A204.1 (cell line): Measurements from ENCODE around the gene COBL.

ENCODE experiments used
- FAIRE-seq: peaks from 2 replicates; lab custom pipeline; 2012; peaks lifted over from hg19 to GRCh38; lab: Jason Lieb, UNC

Gene COBL

DNA sequence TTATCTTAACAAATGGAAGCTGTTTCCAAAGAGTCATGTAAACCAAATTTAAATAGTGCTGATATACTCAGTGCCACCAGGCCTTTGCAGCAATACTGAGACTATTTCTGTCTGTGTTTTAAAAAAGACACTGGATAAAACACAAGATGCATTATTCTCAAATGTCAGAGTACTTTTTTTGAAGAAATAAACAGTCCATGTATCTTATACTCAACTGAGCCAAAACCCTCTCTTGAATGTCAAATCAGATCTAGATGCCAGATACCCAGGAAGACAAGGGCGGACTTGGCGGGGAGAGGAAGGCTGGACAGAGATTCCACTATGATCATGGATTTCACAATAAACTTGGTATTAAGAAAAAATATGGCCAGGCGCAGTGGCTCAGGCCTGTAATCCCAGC lies 127.6 kb downstream of the COBL start:
- no peak for FAIRE-seq

- no peak for FAIRE-seq
These were observed 128.7 kb downstream of the COBL start for GRCh38 chr7:51187941-51188340.

DNA sequence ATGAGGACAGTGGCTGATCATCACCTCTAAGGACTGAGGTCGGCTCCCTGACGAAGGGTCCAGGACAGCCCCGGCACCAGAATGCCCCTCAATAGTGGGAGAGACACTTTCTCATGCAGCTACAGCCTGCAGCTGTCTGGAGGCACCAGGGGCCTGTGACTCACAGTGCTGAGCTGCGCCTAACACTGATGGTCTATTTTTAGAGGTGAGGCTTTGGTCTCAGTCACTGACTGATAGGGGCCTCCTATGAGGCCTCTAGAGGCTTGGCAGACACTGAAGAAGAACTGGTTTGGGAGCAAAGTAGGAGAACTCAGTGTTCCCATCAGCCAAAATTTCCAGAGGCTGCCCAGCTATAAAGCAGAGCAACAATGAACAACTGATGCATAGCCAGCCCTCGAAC lies 130.1 kb downstream of the COBL start:
- FAIRE-seq, result no peak

- no peak for FAIRE-seq
These were observed 133.9 kb downstream of the COBL start for GRCh38 chr7:51182636-51183166.

DNA sequence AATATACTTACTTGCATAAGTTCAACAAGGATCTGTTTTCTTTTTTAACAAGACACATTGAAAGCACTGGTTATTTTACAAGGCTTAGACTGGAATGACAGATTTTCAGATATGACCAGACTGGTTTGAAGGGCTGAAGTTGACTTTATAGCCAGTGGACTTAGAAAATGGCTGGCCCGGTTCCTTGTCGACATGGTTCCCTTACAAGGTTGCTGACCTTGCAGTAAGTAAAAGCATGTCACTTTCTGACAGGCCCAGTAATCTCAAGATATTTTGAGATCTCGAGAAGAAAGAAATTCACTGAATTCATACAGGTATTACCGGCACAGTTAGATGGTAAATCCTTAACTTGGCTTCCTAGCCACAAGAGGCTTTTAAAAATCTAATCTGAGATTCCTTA lies 136.5 kb downstream of the COBL start:
- no peak for FAIRE-seq

DNA sequence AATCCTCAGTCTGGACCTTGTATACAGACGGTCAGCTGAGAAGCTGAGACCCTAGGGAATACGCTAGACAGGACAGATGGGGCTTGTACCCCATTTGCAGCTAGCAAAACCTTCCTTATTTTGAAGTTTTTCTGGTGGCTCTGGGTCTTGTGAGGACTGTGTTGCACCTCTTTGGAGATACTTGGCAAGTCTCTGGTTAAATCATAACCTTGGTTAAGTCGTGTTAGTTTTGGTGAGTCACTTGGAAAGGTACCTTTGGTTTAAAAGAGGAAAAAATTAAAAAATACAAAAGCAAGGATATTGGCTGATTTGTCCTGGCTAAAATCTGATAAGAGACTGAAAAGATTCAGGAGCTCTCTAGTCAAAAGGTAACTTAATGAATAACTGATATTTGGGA lies 140.6 kb downstream of the COBL start:
- FAIRE-seq, result no peak

- no peak for FAIRE-seq
These were observed 141.2 kb downstream of the COBL start for GRCh38 chr7:51175316-51175991.

- FAIRE-seq, result no peak
These were observed 151.3 kb downstream of the COBL start for GRCh38 chr7:51165337-51165736.

GRCh38 chr7:51162724-51163329 lies 153.8 kb downstream of the COBL start:
- FAIRE-seq, result peak; percentile 27

DNA sequence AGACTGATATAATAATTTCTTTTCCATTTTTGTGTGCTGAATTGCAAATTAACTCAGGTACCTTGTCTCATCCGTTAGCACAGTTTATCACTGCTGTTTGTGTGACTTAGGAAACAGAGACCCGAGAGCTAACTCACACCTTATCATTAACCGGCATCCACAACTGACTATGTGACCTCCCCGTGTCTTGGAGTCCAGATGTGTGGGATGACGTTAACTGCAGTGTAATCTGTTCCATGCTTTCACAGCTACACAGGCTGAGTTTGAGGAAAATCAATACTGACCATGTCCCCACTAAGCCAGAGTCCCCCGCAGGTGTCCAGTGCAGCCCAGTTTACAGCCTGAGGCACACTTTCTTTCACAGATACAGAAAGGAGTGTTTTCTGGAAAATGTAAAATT lies 154.7 kb downstream of the COBL start:
- no peak for FAIRE-seq

GRCh38 chr7:51160990-51161615 lies 155.5 kb downstream of the COBL start:
- no peak for FAIRE-seq

- no peak for FAIRE-seq
These were observed 156.2 kb downstream of the COBL start for GRCh38 chr7:51160411-51160810.

GRCh38 chr7:51158742-51159445 lies 157.7 kb downstream of the COBL start:
- no peak for FAIRE-seq

GRCh38 chr7:51158211-51158610 lies 158.4 kb downstream of the COBL start:
- no peak for FAIRE-seq

GRCh38 chr7:51154201-51154600 lies 162.4 kb downstream of the COBL start:
- FAIRE-seq, result no peak

DNA sequence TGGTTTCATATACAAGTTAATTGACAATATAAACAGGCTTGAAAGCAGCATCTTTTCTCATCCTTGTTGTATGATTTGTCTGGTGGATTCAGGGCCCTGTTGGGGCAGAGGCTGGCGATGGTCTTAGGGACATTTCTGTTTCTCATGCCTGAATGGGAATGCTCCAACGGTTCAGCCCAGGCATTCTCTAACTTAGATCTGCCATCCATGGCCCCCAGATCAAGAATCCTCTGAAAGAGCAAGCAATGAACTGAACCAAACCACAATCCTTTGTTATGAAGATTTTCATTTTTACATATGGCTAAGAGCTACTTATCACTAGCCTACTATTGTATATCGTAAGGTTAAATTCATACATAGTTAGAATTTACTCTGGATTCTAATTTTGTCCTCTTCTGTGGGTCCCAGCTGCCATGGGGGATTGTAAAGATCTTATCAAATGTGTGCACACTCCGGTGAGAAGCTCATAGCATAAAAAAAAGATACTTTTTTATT lies 163.9 kb downstream of the COBL start:
- no peak for FAIRE-seq

GRCh38 chr7:51151455-51151854 lies 165.2 kb downstream of the COBL start:
- FAIRE-seq, result no peak

DNA sequence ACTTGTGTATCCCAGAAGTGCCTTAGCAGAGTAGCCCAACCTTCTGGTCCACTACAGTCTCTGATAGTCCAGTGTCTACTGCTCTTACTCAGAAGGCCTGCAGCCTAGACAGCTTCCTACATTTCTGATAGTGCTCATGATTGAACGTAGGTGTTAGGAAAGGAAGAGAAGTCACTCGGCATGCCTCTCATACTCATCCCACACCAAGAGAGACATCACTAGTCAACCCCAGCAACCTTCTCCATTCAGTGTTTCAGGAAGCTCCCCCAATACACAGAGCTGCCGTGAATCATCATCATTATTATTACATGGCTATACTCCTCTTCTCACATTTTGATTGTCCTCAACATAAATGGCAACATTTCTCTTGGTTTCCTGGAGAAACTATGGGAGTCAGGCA lies 166.4 kb downstream of the COBL start:
- FAIRE-seq, result no peak

GRCh38 chr7:51148216-51148615 lies 168.4 kb downstream of the COBL start:
- FAIRE-seq, result no peak

DNA sequence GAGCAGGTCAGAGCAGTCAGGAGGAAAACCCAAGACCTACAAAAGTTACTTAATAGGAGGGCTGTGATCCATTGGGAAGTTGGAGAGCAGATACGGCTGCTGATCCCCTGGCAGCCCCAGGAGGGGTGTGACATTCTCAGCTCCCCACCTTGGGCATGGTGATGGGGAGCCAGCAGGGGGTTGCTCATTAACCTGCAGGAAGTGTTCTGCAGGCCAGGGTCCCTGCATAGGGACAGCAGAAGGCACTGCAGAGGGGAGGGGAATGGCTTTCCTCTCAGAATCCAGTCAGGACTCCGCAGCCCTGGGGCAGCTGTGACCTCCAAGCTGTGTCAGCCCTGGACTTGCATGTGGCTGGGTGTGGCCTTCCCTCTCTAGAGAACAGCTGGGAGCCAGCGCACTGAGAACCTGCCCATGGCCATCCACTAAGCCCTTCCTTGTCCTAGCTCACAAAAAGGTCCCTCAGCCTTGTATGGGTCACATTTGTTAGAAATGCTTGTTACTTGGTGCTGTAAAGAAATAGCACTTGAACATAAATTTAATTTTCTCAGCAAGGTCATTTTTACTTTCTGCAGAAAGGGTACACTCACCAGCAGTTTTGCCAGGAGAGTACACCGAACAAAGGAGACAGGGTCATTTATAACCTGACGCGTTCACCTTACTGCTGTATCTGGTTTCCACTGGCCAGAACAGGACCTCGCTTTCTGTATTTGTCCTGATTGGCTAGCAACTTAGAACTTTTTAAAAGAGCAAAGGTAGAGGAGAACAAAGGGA lies 169.6 kb downstream of the COBL start:
- no peak for FAIRE-seq

DNA sequence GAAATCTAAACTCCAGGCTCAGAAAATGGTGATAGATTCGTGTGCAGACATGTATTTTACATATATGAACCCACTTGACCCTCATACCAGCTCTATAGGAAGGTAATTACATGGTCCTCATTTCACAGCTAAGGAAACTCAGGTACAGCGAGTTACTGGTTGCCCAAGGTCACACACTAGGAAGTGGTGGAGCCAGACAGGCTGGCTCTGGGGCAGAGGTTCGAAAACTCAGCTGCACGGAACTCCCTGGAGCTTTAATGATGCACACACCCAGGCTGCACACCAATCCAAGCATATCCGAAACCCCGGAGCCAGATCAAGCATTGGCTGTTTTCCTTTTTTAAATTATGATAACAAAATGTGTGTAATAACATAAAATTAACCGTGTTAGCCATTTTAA lies 172.4 kb downstream of the COBL start:
- FAIRE-seq, result no peak

GRCh38 chr7:51142741-51143385 lies 173.7 kb downstream of the COBL start:
- FAIRE-seq, result no peak
